Gastroesophageal sphincter (tissue), 3 donors: Measurements from ENCODE around the gene BTRC.

Source experiments
- CTCF ChIP-seq, 4 experiments: fragments of 200-600 bp in 2 of 4; fragments of 450-650 bp in 2 of 4; sonication (generic) in 1 of 4; IDR thresholded peaks; one replicate each; pipeline ENCODE4 v1.5.1; 2017 to 2019; ENCODE audit warnings: antibody characterized with exemption in 4 of 4, mild to moderate bottlenecking in 2 of 4, moderate library complexity in 2 of 4
- POLR2AphosphoS5 ChIP-seq: sonication (generic); formaldehyde crosslinking; IDR thresholded peaks from one replicate; pipeline ENCODE4 v1.6.1; 2017; ENCODE audit warnings: antibody characterized with exemption

GRCh38 chr10:101492205-101492604, 138.2 kb downstream of the BTRC start:
- TF ChIP-seq CTCF (IDR thresholded peaks at IDR 0.05) (no peak), POLR2AphosphoS5 (no peak)
